Muscle of back (tissue), 13 donors: ENCODE results near the gene FMO2. TPM values are rescaled to one million over a fixed set of nuclear protein-coding genes. Genes with fewer than 3 reads are reported as not detected.
A peak's percentile ranks its signal among the peaks of the same experiment; 100 is the strongest.

Experiments
- DNase-seq, 3 donors: peaks; one replicate each; pipeline versions ENCODE4 v3.0.0 to v3.0.0-alpha.2; 2013
- long read RNA-seq, 9 donors: transcript quantifications; one replicate each; lab custom pipeline, GENCODE V29; 2026
- polyA plus RNA-seq, 10 donors: library from polyadenylated mRNA; unstranded; fragments of 120-200 nt; gene quantifications; one replicate each; pipeline ENCODE4 v1.2.1, GENCODE V29; 2013; ENCODE audit not compliant: insufficient read length in 10 of 10

Gene FMO2, protein sequence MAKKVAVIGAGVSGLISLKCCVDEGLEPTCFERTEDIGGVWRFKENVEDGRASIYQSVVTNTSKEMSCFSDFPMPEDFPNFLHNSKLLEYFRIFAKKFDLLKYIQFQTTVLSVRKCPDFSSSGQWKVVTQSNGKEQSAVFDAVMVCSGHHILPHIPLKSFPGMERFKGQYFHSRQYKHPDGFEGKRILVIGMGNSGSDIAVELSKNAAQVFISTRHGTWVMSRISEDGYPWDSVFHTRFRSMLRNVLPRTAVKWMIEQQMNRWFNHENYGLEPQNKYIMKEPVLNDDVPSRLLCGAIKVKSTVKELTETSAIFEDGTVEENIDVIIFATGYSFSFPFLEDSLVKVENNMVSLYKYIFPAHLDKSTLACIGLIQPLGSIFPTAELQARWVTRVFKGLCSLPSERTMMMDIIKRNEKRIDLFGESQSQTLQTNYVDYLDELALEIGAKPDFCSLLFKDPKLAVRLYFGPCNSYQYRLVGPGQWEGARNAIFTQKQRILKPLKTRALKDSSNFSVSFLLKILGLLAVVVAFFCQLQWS
- 1 to 10 TPM in 4 of 10 donors, under 1 TPM in 6; 0.37 to 1.5 (median 0.80) TPM for polyA plus RNA-seq
- long read RNA-seq, donor 1, result 0 reads
- long read RNA-seq, donor 2, result 0 reads
- long read RNA-seq, donor 3, result 0 reads
- long read RNA-seq, donor 4, result 0 reads
- long read RNA-seq, donor 5, result 0 reads
- long read RNA-seq, donor 6, result 0 reads
- long read RNA-seq, donor 7, result 0 reads
- long read RNA-seq, donor 8, result 0 reads
- long read RNA-seq, donor 9, result 0 reads

DNA sequence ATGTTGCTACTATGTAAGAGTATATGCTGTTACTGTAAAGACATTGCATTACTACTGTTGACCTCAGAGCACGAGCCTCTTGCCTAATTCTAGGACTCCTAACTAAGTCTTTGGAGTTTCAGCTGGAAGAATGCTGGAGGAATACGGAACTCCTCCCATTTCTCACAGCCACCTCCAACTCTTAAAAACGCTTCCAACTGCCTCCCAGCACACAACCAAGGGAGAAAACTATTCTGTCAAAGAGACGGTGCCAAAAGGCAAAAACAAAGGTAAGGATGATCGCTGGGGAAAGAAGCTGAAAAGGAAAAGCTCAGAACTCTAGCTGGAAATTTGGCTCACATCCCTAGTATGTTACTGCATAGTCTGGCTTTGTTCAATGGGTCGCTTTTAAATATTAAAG lies at the start of gene FMO2:
FMO2 (plus strand) TSS at position 210 of the 400 bp plus-strand sequence. CDS start 414 bp downstream, outside the sequence.
- peak; percentile 24 to 84 (median 69) for DNase-seq

DNA sequence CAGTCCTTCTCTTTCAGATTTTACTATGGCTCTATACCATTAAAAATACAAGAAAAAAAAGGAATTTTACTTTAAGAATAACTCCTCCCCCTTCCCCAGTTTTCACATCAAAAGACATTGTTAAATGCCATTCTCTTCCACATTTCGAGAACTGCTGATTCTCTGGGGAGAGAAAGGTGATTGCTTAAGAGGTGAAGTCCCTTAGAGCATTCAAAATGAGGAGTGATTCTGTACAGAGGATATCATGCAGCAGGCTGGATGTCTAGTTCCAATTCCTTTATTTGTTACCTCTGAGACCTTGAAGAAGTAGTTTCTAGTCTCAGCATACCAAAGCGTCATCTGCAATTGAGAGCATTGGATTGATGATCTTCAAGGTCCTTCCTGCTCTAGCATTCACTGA lies 47.5 kb upstream of the FMO2 start:
- DNase-seq, result no peak

DNA sequence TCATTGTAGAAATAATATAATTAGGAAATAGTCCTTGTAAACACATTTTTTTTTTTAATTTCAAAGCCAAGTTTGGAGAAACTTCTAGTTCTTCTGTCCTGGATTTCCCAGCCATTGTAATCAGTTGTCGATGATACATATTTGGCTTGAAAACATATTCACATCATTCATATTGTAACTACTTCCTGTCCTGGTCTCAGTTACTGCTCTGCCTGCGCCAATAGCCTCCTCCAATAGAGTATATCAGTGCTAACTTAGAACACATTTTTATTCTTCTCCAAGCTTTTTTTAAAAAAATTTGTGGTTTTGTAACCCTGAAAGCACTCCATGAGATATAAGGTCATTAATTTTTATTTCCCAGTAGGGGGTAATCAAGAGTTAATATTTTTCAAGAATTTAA lies 46.1 kb upstream of the FMO2 start:
- DNase-seq, result peak; percentile 45 to 83 (median 57)

DNA sequence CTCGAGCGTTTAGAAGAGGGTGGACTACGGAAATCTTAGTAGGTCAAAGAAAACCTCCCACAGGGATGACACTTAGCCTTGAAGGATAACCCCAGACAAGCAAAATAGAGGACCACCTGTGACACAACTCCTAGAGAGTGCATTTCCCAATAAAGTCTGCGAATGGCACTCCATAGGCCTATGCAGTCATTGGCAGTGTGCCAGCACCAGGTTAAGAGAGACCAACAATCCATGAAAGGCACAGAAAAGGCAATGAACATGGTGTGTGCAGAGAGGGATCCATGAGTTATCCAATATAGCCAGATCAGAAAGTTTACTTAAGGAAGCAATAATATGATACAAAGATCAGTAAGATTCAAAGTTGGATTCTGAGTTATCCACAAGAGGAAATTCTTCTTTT lies 45.2 kb upstream of the FMO2 start:
- no peak for DNase-seq

DNA sequence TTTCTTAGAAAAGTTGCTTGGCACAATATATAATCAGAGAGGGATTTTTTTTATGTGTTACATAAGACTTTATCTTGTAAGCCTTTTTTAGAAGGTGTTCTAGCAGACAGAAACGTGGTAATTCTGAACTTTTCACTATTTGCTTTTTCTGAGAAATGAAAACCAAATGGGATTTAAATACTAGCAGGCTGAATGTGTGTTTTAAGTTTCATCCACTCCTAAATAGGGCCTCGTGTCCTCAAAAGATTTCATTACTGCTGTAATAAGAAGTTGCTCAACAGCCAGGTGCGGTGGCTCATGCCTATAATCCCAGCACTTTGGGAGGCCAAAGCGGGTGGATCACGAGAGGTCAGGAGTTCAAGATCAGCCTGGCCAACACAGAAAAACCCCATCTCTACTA lies 44.7 kb upstream of the FMO2 start:
- DNase-seq, result peak; percentile 29 to 74 (median 34)

DNA sequence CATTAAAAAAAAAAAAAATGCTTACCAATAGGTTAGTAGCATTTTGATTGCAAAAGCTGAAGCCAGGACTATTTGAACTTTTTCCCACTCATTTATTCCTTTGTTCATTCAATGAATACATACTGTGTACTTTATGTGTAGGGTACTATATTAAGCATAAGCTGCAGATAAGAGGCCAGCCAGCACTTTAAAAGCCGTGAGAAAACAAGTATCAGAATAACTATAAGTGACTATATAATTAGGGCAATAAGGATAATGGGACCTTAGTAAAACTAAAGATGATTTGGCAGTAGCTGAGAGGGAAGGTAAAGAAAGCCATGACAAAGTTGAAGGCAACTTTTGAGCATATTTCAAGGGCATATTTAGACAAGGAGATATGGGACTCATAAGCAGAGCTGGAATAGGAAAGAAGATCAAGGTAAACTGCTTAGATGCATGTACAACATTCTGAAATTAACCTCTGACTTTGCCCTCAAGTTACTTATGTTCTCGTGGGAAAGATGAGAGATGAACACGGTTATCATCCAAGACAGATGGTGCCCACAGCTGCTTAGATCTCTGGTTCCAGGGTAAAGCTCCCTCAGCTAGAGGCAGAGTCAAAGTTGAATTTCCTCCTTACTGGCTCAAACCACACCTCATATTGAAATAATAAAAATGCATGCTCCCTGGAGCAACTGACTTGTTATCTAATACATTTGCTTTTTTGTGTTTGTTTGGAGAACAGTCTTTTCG lies 44.0 kb upstream of the FMO2 start:
- DNase-seq, result peak in 1 of 3 donors; percentile 33

DNA sequence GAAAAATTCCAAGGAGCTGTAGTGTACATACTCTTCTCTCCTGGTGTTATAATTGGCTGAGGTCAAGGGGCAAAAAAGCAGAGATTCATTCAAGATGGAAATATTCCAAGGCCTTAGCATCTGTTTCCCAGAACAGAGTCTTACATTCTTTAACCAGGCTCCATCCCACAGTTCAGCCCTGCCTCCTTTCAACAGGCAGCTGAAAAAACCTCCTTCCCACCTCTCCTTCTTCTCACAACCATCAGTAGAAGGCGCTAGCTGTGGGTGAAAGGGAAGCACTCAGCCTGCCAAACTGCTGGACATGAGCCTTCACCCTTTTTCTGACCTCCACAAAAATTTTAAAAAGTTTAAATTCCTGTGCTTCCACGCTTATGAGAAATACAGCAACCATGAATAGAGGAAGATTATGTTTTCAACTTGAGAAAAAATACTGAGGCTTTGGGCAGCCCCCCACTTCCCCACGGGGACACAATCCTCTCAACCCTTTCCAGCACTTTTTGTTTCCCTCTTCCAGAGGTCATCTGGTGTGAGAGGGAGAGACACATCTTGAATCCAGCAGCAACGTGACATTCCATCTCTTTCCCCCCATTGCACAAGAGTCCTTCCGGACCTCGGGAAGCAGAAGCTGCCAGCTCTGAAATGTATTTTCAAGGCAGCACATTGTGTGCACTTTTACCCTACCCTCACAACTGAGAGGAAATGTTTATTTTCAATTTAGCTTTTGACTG lies 43.2 kb upstream of the FMO2 start:
- peak; percentile 90 to 96 (median 95) for DNase-seq

DNA sequence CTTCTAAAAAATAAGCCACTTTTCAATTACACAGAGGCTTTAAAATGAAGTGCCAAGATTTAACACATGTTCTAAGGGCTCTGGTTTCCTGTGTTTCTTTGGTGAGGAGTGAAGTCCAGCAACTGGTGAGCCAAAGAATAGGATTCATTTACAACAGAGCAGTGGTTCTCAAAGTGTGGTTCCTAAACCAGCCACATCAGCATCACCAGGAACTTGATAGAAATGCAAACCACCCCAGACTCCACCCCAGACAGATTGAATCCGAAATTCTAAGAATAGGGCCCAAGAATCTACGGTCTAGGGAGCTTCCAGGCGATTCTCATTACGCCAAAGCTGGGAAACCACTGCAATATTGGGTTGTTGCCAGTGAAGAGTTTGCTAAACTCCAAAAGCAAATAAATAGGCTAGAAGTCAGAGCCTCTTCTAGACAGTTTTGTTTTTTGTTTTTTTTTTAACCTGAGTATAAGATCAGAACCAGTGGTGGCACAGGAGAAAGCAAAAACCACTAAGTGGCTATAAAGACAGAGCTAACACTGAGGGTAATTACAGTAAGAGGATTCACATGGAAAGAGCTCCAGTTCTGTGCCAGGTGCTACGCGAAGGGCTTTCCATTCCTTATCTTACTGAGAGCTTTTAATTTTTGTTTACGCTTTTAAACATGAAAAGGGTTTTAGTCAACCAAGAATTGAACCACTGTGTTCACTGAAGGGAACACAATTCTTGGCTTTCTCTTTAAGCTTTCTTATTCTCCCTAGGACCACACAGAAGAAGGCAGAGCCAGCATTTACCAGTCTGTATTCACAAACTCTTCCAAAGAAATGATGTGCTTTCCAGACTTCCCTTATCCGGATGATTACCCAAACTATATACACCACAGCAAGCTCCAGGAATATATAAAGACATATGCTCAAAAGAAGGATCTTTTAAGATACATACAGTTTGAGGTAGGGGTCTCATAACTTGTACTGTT lies 42.4 kb upstream of the FMO2 start:
- peak; percentile 79 to 92 (median 86) for DNase-seq

DNA sequence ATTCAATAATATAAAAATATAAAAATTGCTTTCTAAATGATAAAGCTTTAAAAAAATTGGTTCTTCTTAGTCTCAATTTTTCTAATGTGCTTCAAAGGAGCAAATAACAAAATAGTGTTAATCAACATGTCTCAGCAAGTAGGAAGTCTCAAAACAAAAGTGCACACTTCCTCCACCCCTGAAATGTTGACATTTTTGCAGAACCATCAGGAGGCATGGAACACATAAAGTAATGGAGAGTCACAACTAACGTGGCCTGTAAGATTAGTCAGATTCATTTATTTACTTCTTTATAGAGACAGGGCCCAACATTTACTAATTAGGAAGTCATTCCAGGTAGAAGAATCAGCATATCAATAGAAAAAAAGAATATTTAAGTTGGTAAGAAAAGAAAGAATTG lies 34.9 kb upstream of the FMO2 start:
- no peak for DNase-seq

DNA sequence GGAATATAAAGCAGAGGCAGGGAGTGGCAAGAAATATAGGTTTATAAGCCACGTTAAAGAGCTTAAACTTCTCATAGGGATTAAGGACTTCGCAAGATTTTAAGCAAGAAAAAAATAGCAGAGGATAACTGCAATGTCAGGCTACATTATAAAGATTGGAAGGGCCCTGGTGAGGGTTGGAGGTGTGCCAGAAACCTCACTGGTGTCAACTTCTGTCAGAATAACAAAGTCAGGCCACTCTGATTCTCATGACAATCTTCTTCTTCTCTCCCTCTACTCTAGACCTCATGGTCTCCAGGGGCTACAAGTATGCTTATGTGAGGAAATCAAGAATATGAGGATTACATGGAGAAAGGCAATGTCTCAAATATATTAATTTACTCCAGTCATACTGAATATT lies 32.6 kb upstream of the FMO2 start:
- no peak for DNase-seq

DNA sequence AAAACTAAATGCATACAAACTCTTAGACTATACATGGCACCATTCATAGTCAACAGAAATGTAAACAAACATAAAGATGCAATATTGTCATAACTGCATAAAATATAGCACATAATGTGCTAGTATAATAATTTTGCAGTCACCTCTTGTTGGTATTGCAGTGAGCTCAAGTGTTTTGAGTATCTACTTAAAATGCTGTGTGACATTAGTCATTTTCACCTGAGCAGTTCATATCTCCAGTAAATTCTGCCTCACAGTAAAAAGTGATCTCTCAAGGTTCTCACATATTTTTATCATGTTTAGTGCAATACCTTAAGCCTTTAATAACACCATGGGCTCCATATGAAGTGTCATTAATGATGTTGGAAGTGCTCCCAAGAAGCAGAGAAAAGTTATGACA lies 29.6 kb upstream of the FMO2 start:
- no peak for DNase-seq

DNA sequence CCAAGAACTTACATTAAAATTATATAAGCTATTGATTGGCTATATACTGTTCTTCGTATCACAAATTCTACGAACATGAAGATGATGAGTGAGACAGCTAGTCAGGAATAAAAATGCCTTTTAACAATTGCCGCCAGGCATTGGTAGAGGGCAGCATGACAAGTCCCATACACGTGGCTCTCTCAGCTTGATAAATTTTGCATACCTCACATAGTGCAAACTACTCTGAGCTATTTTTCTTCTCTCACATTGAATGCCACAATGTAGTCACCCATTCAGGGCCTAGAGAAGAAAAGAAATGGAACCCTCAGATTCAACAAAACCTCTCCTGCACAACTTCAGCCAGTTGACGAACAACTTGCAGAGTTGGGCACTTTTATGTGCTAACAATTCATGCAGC lies 27.0 kb upstream of the FMO2 start:
- DNase-seq, result no peak

DNA sequence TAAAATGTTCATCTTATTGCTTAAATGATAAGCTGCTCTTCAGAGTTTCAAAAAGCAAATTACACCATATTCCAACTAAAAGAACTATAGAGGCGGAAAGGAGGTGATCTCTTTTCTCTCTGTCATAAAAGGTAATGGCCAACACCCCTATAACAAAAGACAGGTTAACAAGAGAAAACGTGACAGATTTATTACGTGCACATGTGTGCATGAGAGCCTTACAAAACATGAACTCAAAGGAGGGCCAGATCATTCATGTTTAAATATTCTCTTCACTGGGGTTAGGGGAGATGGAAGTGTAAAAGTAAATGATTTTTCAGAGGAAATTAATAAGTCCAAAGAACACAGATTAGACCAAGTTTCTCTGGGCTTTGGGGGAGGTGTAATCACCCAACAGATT lies 26.5 kb upstream of the FMO2 start:
- no peak for DNase-seq

DNA sequence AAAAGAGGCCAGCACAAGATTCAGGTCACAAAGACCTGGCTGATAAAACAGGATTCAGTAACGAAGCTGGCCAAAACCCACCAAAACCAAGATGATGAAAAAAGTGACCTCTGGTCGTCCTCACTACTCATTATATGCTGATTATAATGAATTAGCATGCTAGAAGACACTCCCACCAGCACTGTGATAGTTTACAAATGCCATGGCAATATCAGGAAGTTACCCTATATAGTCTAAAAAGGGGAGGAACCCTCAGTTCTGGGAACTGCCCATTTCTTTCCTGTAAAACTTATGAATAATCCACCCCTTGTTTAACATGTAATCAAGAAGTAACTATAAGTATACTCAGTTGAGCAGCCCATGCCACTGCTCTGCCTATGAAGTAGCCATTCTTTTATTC lies 26.0 kb upstream of the FMO2 start:
- no peak for DNase-seq

DNA sequence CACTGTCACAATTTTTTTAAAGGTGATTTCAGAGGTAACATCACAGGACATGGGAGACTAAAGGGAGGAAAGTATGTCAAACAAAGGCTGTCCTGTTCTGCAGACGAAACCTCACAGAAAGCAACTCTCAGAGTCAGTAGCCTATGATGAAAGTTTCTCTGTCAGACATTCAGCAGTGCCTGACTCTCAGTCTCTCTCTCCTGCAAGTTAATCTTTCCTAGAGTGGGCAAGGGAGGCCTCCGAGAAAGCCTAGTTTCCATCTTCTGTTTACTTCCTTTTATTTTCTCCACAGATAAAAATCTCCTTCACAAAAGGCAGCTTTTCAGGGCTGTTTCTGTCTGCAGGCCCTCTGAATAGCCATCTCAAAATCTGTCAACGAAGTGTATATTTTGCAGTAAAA lies 24.9 kb upstream of the FMO2 start:
- DNase-seq, result no peak

DNA sequence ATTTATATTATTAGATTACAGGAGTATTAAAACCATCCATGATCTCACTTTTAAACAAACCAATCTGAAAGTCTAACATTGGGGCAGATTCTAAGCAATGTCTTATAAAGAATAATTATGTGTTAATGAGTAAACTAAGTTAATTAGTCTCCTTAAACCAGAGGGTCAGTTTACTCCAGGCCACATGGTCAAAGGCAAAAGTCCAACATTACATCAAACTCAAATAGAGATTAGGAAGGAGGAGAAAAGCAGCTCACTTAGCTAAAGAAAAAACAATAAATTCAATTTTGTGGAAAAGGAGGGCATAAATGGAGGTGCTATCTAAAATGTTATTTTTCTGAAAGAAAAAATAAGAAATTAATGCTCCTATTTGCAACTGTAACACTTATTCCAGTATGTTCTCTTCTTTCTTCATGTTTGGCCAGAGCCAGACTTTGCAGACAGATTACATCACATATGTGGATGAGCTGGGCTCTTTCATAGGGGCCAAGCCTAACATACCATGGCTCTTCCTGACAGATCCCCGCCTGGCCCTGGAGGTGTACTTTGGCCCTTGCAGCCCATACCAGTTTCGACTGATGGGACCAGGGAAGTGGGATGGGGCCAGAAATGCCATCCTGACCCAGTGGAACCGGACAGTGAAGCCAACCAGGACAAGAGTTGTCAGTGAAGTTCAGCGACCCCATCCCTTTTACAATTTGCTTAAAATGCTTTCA lies 24.3 kb upstream of the FMO2 start:
- DNase-seq, result peak in 1 of 3 donors; percentile 18

DNA sequence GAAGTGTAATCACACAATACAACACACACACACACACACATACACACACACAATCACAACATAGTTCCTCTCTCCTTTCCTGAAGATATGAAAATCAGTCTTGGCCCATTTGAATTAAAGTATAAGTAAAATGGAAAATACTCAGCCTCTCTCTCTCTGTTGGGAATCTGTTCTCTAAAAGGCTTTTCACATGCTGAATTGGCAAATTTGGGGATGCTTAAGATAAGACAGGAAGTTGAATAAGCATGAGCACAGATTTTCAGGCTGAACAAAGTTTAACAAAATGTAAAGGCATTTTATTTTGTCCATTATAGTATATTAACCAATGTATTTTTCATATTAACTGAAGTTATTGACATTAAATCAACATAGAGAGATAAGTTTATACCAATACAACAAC lies 23.7 kb upstream of the FMO2 start:
- peak in 1 of 3 donors; percentile 10 for DNase-seq

DNA sequence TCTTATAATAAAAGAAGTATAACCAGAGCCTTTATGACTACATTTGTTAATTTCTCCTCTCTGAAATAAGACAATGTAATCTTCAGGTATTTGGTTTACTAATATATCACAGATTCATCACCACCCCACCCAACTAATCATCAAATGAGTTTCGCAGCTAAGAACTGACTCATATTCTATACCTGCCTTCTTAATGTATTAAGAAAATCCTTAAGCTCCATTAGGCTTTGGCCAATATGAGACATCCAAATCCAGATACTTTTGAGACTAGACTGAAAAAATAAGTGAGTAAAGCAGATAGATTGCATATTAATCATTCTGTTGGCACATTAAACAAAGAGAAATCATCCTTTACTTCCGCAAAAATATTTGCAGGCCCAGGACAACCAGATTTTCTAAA lies 18.7 kb upstream of the FMO2 start:
- no peak for DNase-seq

DNA sequence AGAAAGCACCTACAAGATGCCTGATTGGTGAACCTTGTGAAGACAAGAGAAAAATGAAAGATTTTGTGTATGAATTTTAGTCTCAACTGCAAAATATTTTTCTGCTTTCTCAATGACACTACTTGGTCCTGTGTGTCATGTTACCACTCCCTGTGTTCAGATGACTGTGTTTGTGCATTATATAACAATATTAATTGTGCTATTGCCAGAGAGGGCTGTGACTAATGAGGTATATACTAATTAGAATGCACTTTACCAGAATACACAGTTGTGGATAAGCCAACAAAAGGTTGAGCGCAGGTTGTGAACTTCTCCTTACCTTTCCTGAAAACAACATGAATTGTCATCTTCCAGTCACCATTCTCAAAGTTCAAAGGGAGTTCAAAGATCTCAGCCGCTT lies 17.3 kb upstream of the FMO2 start:
- DNase-seq, result no peak

DNA sequence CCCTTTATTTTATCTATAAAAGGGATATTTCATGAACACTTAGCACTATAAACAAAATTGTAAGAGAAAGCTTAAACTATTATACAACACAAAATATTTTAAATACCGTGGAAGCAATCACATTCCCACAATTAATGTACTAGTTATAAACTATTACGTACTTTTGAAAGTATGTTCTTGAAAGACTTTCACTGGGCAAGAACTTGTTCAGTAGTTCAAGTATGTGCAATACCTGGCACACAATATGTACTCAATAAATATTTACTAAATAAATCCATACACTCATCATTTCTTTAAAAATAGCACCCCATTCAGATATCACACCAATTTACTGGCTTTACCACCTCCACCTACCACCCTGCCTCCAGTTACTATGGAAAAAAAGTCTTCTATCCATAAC lies 12.6 kb upstream of the FMO2 start:
- DNase-seq, result no peak
